NK-92 (cell line): ENCODE measurements around the gene RTN1.

Experiments used
- DNase-seq: peaks from one replicate; lab custom pipeline; 2025; ENCODE audit not compliant: unreplicated experiment; lab: John Stamatoyannopoulos, UW

RTN1 gene, protein sequence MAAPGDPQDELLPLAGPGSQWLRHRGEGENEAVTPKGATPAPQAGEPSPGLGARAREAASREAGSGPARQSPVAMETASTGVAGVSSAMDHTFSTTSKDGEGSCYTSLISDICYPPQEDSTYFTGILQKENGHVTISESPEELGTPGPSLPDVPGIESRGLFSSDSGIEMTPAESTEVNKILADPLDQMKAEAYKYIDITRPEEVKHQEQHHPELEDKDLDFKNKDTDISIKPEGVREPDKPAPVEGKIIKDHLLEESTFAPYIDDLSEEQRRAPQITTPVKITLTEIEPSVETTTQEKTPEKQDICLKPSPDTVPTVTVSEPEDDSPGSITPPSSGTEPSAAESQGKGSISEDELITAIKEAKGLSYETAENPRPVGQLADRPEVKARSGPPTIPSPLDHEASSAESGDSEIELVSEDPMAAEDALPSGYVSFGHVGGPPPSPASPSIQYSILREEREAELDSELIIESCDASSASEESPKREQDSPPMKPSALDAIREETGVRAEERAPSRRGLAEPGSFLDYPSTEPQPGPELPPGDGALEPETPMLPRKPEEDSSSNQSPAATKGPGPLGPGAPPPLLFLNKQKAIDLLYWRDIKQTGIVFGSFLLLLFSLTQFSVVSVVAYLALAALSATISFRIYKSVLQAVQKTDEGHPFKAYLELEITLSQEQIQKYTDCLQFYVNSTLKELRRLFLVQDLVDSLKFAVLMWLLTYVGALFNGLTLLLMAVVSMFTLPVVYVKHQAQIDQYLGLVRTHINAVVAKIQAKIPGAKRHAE

DNA sequence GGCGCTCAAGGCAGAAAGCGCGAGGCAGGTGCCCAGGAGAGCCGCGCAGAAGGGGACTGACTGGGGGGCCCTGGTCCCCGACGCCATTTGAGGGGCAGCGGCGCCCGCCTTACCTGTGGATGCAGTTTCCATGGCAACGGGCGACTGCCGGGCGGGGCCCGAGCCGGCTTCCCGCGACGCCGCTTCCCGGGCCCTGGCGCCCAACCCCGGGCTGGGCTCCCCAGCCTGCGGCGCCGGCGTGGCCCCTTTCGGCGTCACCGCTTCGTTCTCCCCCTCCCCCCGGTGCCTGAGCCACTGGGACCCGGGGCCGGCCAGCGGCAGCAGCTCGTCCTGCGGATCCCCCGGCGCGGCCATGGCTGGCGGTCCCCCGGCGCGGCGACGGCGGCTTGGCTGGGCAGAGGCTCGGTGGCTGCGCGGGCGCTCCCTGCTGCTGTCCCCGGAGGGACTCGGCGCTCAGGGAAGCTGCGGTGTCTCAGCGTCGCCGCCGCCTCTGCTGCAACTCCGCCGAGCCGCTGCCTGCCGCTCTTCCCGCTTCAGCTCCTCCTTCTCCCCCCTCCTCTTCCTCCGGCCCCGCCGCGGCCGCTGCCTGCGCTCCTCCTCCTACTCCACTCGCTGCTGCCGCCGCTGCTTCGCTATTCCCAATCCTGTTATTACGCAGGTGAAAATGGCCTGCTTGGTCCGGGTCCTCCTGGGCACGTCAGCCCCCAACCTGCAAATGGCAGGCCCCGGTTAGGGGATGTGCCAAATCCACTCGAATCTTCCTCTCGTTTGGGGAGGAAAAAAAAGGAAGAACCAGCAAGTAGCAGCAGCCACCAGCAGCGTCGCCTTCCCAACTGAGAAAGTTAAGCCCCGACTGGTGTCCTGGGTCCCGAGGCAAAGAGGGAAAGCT lies at the start of gene RTN1:
Gene RTN1, minus strand, starts transcription at position 500 of the 889 bp plus-strand sequence. Its CDS starts 146 bp downstream, at position 354.
- DNase-seq = no peak

DNA sequence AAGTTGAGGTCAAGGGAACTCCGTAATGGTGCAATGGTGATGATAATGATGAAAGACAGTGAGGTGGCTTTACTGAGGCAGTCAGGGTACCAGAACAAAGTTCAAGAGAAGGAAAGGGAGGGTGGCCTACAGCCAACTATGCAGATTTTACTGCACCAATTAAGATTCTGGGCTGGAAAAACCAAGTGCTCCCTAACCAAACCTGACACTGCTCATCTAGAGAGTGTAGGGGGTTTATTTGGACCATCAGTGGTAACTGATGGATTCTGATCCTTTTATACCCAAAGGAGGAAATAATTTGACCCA lies 49.8 kb upstream of the RTN1 start:
- DNase-seq = no peak

DNA sequence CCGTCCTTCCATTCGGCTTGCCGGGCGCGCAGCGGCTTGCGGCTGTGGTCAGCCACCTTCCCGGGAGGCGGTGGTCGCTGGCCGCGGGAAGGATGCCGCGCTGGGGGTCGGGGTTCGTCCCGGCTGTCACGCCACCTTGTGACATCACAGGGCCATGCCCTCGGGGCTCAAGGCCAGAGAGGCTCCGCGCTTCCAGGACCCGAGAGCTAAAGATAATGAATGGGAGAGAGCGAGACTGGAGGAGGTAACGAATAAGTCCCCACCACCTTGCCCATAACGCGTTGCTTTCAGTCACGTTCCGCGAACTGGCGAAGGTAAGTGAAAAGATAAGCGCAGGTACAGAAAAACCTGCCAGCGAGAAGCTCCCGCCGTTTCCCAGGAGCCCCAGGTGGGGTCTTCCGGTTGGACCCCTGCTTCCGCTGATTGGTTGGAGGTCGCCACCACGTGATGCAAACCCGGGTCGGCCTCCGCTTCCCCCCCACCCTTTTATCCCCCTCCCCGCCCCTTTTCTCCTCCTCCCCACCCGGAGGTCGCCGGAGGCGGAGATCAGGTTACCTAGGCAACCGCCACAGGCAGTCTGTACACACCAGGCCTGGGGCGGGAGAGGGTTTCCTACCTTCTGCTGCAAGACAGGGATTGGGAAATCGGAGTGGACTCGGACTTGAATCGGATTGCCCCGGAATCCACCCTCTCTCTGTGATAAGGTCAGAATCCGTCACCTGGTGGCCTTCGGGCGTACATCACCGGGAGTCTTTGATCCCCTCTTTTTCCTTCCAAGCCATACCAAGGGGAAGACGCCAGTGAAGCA lies 49.2 kb upstream of the RTN1 start, which contains the start of gene LRRC9:
Gene LRRC9, plus strand, starts transcription at position 575 of the 808 bp plus-strand sequence.
- no peak for DNase-seq

DNA sequence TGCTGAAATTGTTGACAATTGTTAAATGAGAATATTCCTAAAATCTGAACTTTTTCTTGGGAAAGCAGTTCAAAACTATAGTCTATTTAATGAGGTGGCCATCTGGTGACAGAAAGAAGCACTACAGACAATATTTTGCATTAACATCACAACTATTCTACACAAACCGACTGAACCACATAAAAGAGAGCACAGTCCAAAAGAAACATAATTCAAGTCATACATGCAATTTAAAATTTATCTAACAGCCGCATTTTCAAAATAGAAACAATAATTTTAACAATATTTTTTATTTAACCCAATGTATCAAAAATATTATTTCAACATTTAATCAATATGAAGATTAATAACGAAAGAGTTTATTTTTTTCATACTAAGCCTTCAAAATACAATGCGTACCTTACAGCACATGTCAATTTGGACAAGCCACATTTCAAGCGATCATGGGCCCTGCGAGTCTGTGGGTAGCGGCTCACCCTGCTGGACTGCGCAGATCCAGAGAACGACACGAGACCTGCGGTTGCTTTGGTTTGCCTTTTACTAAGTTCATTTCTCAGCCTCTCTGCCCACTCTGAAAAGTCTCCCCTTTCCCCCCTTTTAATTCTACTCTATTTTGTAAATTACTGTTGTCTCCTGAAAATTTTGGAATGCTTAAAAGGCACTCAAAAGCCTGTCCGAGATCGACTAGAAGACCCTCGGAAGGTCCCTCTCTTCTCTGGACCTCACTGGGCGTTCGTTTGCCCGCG lies 48.4 kb upstream of the RTN1 start:
- DNase-seq = no peak

DNA sequence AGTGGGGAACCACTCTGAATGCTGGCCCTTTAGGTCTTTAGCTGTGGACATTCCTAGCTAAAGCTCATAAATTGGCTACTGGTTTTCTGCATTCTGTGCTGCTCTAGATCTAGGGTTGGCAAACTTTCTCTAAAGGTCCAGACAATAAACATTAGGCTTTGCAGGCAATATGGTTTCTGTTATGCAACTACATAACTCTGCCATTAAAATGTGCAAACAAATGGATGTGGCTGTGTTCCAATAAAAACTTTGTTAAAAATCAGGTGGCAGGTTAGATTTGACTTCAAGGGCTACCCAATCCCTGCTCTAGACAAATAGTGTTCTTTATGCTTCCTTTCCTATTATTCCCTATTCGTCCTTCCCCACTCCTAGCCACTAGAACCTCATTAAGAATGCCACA lies 42.6 kb upstream of the RTN1 start:
- DNase-seq = no peak

DNA sequence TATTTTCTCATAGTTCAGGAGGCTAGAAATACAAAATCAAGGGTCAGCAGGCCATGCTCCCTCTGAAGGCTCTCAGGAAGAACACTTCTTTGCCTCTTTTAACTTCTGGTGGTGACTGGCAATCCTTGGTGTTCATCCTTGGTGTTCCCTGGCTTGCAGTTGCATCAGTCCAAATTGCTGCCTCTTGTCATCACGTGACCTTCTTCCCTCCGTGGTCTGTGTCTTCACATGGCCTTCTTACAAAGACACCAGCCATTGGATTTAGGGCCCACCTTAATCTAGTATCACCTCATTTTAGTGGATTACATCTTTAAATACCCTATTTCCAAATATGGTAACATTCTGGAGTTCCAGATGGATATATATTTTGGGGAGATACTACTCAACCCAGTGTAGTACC lies 41.9 kb upstream of the RTN1 start:
- no peak for DNase-seq

DNA sequence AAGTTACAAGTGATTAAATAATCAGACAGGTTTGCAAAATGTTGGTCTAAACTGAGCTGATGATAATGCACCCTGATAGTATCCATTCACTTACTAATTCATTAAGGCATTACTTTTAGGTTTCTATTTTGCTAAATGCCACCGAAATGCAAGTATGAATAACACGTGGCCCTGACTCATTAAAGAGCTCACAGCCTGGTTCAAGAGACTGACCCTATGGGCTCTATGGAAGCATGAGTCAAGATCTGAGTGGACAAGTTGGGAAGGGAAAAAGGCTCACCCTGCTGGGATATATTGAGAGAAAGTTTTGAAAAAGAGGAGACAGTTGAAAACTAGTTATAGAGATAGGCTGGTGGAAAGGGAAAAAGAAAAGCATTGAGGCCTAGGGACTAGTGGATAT lies 34.6 kb upstream of the RTN1 start:
- DNase-seq = no peak

DNA sequence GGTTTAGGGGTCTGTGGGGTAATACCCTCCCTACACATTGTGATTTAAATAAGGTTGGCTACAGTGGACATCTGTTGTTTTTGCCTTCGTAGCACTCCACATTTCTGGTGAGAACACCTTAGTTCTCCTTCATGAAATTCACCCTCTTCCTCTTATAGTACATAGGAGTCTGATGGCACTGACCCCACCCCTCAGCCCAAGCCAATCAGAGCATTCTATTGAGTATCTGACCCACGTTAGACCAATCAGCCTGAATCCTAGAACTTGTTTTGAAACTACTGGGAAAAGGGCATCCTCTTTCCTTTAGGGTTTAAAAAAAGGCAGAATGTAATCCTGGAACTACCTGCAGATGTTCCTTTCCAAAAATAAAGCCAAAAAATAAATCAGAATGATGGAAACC lies 33.6 kb upstream of the RTN1 start:
- no peak for DNase-seq

DNA sequence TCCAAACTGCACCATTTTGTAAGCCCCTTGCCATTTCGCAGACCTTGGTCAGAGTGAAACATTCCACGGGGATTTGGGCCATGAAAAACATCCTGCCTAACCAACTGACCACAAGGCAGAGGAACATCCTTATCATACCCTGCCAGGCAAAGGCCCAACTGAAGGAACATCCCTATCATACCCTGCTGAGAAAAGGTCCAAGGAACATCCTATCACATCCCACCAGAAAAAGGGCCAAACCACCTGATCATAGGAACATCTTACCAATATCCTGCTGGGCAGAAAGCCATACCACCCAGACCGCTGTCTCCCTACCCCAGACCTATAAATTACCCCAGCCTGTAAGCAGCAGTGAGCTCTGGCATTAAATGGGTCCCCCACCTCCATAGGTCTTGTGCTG lies 30.0 kb upstream of the RTN1 start:
- DNase-seq = no peak

DNA sequence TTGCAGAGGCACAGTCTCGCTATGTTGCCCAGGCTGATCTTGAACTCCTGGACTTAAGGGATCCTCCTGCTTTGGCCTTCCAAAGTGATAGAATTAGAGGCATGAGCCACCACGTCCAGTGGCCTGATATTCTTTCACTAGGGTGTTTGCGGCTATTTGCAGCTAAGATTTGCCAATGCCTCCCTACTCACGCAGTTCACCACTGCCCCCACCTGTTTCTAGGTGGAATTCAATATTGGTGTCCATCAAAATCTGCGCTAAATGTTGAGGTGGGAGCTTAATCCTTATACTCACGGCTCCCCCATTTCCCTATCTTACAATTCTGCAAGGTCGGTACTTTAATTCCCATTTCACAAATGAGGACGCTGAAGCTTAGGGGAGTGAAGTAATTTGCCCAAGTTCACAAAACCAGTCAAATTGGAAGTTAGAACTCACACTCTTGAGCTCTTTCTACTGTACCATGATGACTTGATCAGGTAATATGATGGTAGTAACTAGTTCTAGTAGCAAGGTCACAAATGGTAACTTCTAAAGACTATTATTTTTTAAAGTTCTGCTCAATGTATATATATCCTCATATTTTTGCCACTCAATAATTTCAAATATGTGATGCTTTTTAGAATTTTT lies 27.3 kb upstream of the RTN1 start:
- no peak for DNase-seq

DNA sequence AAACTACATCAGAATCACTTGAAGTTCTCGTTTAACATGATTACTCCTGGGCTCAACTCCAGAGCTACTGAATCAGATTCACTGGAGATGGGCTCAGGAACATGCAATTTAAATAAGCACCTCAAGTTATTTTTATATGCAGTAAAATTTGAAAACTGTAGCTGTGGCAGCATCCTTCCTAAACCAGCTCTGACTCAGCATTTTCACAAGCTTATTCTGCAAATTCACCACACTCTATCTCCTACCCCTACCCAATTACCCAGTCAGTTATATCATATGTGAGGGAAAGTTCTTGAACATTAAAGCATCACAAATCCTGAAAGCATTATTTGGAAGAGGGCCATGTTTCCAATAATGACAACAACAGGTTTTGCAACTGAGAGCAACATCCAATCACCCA lies 25.1 kb upstream of the RTN1 start:
- no peak for DNase-seq

DNA sequence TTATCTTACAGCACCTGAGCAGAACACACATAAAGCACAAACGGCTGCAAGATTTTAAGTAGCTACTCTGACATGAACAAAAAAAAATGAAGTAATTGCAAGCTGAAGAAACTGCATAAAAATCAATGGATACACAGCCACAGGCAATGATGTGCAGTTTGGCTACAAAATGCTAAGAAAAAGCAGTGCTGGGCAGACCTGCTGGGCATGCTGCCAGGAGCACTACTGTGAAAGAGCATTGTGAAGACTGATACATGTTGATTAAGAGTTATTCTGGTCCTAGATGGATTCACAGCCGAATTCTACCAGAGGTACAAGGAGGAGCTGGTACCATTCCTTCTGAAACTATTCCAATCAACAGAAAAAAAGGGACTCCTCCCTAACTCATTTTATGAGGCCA lies 20.1 kb upstream of the RTN1 start:
- DNase-seq = no peak

DNA sequence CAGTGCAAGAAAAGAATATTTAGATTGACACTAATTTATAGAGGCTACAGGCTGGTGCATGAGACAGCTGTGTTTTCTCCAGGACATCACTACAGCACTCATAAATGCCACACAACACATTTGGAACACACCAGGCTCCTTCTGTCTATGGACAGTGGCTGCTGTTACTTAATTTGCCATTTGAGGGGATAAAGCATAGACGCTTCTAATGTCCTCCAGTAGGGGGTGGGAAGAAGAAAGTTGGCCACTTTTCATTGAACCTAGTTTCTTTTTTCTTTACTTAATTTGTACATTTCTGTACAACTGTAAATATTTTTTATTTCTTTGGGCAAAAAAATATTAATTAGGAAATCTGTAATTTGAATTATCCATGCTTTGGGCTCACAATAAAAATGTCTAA lies 12.4 kb upstream of the RTN1 start:
- DNase-seq = no peak

DNA sequence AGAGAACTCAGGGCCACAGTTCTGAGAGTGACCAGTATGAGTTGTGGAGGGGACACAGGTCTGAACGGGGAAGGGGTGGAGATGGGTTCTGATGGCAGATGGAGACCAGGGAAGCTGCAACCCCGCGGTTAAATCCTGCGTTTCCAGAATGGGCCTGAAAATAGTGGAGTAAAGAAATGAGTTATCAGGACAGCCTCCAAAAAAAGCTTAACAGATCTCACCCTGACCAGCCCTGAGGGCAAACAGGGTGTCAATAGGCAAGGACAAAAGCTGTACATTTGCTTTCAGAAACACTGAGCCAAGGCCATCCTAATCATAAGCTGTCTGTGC lies 555 bp upstream of the RTN1 start:
- DNase-seq = no peak

DNA sequence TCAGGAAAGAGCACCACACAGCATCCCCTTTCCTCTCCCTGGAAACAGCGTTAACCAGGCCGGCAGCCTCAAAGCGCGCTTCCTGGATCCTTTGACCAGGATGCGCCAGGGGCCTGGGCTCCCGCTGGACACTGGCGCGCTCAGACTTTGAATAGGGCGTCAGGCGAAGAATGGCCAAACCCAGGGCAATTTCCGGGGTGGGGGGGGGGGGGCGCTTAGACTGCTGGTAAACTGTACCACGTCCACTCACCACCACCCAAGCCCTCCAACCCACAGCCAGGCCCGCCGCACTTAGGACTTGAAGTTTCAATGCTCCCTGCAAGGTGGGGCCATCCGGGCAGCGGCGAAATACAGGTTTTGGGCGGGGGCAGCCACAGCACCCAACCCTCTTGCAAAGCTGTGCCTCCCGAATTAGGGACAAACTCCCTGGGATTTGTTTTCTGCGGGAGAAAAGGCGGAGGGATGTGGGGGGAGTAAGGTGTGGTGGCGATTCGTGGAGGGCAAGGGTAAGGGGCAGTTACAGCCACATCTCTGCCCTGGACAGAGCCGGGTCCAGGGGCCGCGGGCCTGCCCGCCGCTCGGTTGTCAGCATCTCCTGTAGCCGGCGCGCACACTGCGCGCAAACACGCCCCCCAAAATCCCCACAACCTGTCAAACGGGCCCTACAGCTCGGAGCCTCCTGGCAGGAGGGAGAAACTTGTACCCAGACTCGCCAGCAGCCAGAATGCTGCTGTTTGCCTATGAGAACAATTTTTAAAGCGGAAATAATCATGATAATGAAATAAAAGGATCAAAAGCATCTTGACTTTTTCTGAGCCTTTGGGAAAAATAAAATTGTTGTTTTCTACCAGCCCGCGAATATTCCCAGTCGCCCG lies 958 bp downstream of the RTN1 start:
- no peak for DNase-seq

DNA sequence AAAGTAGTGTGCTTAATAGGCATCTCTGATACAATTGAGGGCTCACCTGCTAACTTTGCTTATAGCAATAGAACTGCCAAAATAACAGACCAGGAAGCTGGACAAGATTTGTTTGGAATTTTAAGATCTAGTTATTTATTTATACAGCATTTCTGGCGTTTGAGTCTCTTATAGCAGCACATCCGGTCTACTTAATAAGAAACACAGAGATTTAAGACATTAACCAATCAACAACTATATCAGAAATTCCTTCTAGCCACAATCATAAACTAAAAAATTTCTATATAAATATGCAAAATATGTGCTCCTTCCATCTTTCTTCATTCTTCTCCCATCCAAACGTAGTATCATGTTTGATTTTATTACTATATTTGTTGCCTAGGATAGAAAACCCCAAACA lies 2.6 kb downstream of the RTN1 start:
- no peak for DNase-seq

DNA sequence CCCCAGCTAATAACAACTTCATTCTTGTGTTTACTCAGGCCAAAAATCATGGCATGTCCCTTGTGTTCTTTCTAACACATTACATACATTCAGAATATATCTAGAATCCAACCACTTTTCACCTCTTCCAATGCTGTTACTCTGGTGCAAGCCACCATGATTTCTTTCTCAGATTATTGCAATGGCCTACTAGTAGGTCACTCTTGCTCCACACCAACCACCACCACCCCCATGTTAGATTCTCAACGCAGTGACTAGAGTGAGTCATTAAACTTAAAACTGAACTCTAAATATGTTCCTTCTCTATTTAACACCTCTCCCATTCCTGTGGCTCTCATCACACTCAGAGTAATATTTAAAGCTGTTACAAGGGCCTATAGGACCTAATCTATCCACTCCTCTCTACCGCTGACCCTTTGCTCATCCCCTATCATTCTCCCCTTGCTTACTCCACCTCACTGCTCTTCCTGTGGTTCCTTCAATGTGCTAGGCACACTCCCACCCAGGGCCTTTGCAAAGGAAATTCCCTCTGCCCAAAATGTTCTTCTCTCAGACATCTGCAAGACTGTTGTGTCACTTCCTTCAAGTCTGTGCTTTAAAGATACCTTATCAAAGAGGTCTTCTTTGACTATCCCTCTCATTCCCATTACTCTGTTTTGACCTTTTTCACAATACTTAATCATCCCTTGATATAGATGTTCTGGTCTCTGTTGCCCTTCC lies 6.6 kb downstream of the RTN1 start:
- no peak for DNase-seq

DNA sequence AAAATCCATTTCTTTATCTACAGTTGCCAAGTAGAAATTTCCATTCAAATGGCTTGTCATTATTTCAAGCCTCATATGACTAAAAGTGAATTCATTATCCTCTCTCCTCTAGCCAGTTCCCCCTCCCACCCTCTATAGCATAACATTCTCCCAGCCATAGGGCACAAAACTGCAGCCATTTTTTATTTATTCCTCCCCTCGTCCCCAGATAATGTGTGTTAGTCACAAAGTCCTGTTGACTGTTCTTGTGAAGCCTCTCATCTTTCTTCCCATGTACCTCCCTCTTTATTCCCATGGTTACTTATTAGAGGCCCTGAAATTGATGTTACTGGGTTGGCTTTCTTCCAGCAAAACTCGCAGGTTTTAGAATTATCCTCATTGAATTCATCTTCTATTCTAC lies 13.2 kb downstream of the RTN1 start:
- DNase-seq = no peak
